H1 (cell line): ENCODE results near the gene DND1.
"Not testable (repeated sequence)": the region's sequence is repeated elsewhere in the genome, so short reads cannot be mapped to it uniquely, and the experiment has no call there.

ENCODE experiments used
- CREB1 ChIP-seq: IDR thresholded peaks from 2 replicates; pipeline ENCODE4 v1.6.1; 2012; ENCODE audit warnings: inconsistent platforms
- SP1 ChIP-seq: IDR thresholded peaks from 2 replicates; pipeline ENCODE4 v1.6.1; 2011; ENCODE audit warnings: low read depth, low read length
- SRF ChIP-seq: IDR thresholded peaks from 2 replicates; pipeline ENCODE4 v1.6.1; 2011; ENCODE audit warnings: mild to moderate bottlenecking, low read depth, low read length, moderate library complexity
- TF ChIP-seq, protein P1 (sequence below), 3 experiments: IDR thresholded peaks; 1 replicate in 2 of 3; 2 replicates in 1 of 3; pipeline versions ENCODE4 v1.5.1 to v1.6.1; 2011; ENCODE audit warnings: low read length in 3 of 3, mild to moderate bottlenecking in 3 of 3, inconsistent platforms in 2 of 3, low read depth in 1 of 3, moderate library complexity in 1 of 3; ENCODE audit not compliant: insufficient read depth in 1 of 3; ENCODE audit errors: control extremely low read depth in 1 of 3
- TF ChIP-seq, protein P2 (sequence below): IDR thresholded peaks from 2 replicates; pipeline ENCODE4 v1.6.1; 2011; ENCODE audit warnings: low read length, improper control_type of control experiment

- TF ChIP-seq, protein P1, sequence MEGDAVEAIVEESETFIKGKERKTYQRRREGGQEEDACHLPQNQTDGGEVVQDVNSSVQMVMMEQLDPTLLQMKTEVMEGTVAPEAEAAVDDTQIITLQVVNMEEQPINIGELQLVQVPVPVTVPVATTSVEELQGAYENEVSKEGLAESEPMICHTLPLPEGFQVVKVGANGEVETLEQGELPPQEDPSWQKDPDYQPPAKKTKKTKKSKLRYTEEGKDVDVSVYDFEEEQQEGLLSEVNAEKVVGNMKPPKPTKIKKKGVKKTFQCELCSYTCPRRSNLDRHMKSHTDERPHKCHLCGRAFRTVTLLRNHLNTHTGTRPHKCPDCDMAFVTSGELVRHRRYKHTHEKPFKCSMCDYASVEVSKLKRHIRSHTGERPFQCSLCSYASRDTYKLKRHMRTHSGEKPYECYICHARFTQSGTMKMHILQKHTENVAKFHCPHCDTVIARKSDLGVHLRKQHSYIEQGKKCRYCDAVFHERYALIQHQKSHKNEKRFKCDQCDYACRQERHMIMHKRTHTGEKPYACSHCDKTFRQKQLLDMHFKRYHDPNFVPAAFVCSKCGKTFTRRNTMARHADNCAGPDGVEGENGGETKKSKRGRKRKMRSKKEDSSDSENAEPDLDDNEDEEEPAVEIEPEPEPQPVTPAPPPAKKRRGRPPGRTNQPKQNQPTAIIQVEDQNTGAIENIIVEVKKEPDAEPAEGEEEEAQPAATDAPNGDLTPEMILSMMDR (IDR thresholded peaks at IDR 0.05; ENCODE audit: control extremely low read depth in 1 of 3, insufficient read depth in 1 of 3, low read depth in 1 of 3, low read length in 3 of 3) = not testable (repeated sequence)
- TF ChIP-seq CREB1, SP1, SRF: not testable (repeated sequence)
- TF ChIP-seq, protein P2, sequence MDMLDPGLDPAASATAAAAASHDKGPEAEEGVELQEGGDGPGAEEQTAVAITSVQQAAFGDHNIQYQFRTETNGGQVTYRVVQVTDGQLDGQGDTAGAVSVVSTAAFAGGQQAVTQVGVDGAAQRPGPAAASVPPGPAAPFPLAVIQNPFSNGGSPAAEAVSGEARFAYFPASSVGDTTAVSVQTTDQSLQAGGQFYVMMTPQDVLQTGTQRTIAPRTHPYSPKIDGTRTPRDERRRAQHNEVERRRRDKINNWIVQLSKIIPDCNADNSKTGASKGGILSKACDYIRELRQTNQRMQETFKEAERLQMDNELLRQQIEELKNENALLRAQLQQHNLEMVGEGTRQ = not testable (repeated sequence)
These were observed 34.6 kb downstream of the DND1 start for GRCh38 chr5:140638898-140639147.
